A673 (cell line): ENCODE data around the gene SMYD3.

Experiments
- CTCF ChIP-seq: fragments of 300-800, 200-600 bp; sonication (generic); conservative IDR thresholded peaks from 2 replicates; pipeline ENCODE4 v1.5.1; 2017; ENCODE audit warnings: low read depth, mild to moderate bottlenecking, antibody characterized with exemption, low read length, moderate library complexity, mixed read lengths
- EZH2 ChIP-seq: fragments of 200-600 bp; sonication (generic); IDR thresholded peaks from 2 replicates; pipeline ENCODE4 v1.6.1; 2017; ENCODE audit warnings: borderline replicate concordance, low read depth, mild to moderate bottlenecking, mixed read lengths, antibody characterized with exemption, low read length; ENCODE audit not compliant: poor library complexity, severe bottlenecking

GRCh38 chr1:246506674-246507481, at the start of gene SMYD3:
- 0 out of 2 replicates have a peak, but pooled peaks have one; percentile 18 for TF ChIP-seq CTCF
- no peak for TF ChIP-seq EZH2
